ENCODE measurements around the gene FBXO22.

GRCh38 chr15:75900577-75900976 is 3.1 kb upstream of the FBXO22 start:
- TF ChIP-seq, protein P1, sequence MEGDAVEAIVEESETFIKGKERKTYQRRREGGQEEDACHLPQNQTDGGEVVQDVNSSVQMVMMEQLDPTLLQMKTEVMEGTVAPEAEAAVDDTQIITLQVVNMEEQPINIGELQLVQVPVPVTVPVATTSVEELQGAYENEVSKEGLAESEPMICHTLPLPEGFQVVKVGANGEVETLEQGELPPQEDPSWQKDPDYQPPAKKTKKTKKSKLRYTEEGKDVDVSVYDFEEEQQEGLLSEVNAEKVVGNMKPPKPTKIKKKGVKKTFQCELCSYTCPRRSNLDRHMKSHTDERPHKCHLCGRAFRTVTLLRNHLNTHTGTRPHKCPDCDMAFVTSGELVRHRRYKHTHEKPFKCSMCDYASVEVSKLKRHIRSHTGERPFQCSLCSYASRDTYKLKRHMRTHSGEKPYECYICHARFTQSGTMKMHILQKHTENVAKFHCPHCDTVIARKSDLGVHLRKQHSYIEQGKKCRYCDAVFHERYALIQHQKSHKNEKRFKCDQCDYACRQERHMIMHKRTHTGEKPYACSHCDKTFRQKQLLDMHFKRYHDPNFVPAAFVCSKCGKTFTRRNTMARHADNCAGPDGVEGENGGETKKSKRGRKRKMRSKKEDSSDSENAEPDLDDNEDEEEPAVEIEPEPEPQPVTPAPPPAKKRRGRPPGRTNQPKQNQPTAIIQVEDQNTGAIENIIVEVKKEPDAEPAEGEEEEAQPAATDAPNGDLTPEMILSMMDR (conservative IDR thresholded peaks at IDR 0.05 in 1 of 2, IDR thresholded peaks at IDR 0.05 in 1 of 2; ENCODE audit: low read depth in 1 of 2, low read length in 2 of 2) = no peak
- no peak for TF ChIP-seq EZH2 (IDR thresholded peaks at IDR 0.05; ENCODE audit: low read length, missing control alignments)
